ENCODE results near the gene DOCK9. TPM values are rescaled to one million over a fixed set of nuclear protein-coding genes. Genes with fewer than 3 reads are reported as not detected.

DOCK9 gene, protein sequence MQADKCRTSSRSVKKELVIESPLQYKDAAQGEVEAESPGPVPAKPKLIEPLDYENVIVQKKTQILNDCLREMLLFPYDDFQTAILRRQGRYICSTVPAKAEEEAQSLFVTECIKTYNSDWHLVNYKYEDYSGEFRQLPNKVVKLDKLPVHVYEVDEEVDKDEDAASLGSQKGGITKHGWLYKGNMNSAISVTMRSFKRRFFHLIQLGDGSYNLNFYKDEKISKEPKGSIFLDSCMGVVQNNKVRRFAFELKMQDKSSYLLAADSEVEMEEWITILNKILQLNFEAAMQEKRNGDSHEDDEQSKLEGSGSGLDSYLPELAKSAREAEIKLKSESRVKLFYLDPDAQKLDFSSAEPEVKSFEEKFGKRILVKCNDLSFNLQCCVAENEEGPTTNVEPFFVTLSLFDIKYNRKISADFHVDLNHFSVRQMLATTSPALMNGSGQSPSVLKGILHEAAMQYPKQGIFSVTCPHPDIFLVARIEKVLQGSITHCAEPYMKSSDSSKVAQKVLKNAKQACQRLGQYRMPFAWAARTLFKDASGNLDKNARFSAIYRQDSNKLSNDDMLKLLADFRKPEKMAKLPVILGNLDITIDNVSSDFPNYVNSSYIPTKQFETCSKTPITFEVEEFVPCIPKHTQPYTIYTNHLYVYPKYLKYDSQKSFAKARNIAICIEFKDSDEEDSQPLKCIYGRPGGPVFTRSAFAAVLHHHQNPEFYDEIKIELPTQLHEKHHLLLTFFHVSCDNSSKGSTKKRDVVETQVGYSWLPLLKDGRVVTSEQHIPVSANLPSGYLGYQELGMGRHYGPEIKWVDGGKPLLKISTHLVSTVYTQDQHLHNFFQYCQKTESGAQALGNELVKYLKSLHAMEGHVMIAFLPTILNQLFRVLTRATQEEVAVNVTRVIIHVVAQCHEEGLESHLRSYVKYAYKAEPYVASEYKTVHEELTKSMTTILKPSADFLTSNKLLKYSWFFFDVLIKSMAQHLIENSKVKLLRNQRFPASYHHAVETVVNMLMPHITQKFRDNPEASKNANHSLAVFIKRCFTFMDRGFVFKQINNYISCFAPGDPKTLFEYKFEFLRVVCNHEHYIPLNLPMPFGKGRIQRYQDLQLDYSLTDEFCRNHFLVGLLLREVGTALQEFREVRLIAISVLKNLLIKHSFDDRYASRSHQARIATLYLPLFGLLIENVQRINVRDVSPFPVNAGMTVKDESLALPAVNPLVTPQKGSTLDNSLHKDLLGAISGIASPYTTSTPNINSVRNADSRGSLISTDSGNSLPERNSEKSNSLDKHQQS (N-terminal part only)
- total RNA-seq: 100 to 1,000 TPM; 121 to 240 (median 200) TPM

DNA sequence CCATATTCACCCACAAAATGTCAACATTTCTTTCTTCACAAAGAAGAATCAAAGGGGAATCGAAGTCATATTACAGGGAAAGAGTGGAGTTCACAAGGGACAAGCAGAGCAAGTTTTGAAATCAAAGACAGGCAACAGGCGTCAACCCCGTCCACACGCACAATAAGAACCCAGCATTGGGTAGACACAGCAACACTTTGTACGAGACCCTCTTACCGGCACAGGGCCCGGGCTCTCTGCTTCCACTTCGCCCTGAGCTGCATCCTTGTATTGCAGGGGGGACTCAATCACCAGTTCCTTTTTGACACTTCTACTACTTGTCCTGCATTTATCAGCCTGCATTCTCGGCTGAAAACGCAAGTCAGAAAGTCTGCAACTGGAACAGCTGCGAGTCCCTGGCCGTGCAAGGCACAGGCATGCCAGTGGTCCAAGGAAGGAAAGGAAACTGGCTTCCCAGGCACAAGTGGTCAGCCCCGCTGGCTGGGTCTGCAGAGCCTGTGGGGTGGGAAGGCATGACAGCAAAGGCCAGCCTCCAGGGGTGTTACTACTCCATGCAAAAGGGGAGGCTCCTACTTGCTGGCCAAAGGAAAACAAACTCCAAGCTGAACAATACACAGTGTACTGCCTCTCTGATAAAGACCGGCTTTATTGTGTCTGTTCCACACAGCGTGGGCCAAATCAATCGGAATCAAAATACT, at the start of gene DOCK9:
TSS of gene DOCK9 (minus strand) at position 497 of the 698 bp plus-strand sequence. CDS start at position 342, 155 bp downstream.
- H3K9me3 ChIP-seq: no peaks in the 10 kb centered on the region
- peaks cover 43% of the 10 kb centered on the region for H3K4me1 ChIP-seq
- peak within 1 kb of the TSS; percentile 75 for H3K27ac ChIP-seq
- TF ChIP-seq POLR2AphosphoS5 (IDR thresholded peaks at IDR 0.05): peak in 1 of 3 donors; percentile 35
- TF ChIP-seq, protein P1, sequence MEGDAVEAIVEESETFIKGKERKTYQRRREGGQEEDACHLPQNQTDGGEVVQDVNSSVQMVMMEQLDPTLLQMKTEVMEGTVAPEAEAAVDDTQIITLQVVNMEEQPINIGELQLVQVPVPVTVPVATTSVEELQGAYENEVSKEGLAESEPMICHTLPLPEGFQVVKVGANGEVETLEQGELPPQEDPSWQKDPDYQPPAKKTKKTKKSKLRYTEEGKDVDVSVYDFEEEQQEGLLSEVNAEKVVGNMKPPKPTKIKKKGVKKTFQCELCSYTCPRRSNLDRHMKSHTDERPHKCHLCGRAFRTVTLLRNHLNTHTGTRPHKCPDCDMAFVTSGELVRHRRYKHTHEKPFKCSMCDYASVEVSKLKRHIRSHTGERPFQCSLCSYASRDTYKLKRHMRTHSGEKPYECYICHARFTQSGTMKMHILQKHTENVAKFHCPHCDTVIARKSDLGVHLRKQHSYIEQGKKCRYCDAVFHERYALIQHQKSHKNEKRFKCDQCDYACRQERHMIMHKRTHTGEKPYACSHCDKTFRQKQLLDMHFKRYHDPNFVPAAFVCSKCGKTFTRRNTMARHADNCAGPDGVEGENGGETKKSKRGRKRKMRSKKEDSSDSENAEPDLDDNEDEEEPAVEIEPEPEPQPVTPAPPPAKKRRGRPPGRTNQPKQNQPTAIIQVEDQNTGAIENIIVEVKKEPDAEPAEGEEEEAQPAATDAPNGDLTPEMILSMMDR (IDR thresholded peaks at IDR 0.05): no peak
- H3K4me3 ChIP-seq: peak within 1 kb of the TSS; percentile 49
- H3K36me3 ChIP-seq: no peaks in the 10 kb centered on the region
- 41% methylated on average over 16 of the region's 16 CpGs for WGBS
- H3K27me3 ChIP-seq: no peaks in the 10 kb centered on the region
- peak in 1 of 2 donors; percentile 75 for DNase-seq (ENCODE audit: low spot score in 2 of 2)

DNA sequence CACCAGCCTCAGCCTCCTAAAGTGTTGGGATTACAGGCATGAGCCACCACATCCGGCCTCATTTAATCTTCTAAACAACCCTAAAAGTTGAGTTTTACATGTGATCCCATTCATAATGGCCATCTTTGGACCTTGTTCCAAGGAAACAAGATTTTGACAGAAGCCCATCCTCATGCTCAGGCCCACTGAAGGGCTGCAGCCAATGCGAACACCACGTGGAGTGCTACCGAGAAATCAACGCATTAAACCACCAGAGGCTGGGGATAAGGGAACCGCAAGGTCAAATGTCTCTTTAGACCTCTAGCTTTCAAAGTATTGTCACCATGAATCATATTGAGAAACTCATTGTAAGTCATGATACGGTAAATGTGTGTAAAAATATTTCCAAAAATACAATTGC, 49.4 kb upstream of the DOCK9 start:
- Histone ChIP-seq H3K36me3 (no peaks in the 10 kb centered on the region), H3K4me1 (peaks cover 25% of the 10 kb centered on the region), H3K4me3 (no peak overlapping the region), H3K9me3 (no peaks in the 10 kb centered on the region), H3K27ac (no peak overlapping the region), H3K27me3 (no peaks in the 10 kb centered on the region)
- 88% methylated on average over 7 of the region's 7 CpGs for WGBS
- DNase-seq (ENCODE audit: low spot score in 2 of 2): no peak
- TF ChIP-seq POLR2A (IDR thresholded peaks at IDR 0.05) (no peak), EP300 (IDR thresholded peaks at IDR 0.05) (no peak), POLR2AphosphoS5 (IDR thresholded peaks at IDR 0.05) (no peak)
- TF ChIP-seq, protein P1 (IDR thresholded peaks at IDR 0.05): no peak

DNA sequence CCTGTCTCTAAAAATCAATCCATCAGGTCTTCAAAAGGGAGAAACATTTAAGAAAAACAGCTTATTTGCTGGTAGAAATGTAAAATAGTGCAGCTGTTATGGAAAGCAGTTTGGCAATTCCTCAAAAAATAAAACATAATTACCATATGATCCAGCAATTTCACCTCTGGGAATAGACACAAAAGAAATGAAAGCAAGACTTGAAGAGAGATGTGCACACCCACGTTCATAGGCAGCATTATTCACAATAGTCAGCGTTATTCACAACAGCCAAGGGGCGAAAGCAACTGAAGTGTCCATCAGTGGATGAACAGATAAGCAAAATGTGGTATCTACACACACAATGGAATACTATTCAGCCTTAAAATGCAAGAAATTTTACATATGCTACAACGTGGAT, 45.1 kb upstream of the DOCK9 start:
- DNase-seq (ENCODE audit: low spot score in 2 of 2): no peak
- H3K27me3 ChIP-seq: no peaks in the 10 kb centered on the region
- TF ChIP-seq EP300 (IDR thresholded peaks at IDR 0.05) (no peak), POLR2A (IDR thresholded peaks at IDR 0.05) (no peak), POLR2AphosphoS5 (IDR thresholded peaks at IDR 0.05) (no peak)
- TF ChIP-seq, protein P1 (IDR thresholded peaks at IDR 0.05): no peak
- 38% methylated on average over 4 of the region's 4 CpGs for WGBS
- no peaks in the 10 kb centered on the region for H3K9me3 ChIP-seq
- H3K4me1 ChIP-seq: peaks cover 19% of the 10 kb centered on the region
- no peaks in the 10 kb centered on the region for H3K36me3 ChIP-seq
- H3K27ac ChIP-seq: no peak overlapping the region
- no peak overlapping the region for H3K4me3 ChIP-seq

DNA sequence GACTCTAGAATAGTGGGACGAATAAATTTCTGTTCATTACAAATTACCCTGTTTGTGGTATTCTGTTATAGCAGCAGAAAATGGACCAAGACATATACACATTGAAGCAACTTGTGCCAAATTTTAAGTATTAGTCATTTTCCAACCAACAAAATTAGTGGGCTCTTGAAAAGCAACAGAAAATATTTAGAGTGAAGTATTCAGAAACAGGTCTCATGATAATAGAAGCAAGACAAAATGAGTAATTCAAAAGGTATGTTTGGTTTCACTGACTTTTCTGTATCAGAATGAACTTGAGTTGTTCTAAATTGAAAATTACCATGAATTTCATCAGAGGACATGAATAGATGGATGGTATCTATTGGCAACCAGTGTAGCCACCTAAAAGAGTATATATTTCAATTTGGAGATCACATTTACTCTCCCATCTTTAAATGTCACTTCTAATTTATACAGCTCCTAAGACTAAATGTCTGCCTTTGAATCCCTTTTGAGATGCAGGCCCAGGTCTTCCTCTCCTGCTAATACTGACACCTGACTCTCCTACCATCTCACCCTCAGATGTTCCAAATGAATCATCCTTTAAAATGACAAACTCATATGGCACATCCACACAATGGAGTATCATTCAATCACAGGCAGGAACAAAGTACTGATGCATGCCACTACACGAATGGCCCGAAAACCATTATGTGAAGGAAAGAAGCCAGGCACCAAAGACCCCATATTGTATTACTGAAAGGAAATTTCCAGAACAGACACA, 40.7 kb upstream of the DOCK9 start:
- H3K36me3 ChIP-seq: no peaks in the 10 kb centered on the region
- no peak overlapping the region for H3K27ac ChIP-seq
- no peak for TF ChIP-seq POLR2A (IDR thresholded peaks at IDR 0.05)
- no peak for TF ChIP-seq EP300 (IDR thresholded peaks at IDR 0.05)
- TF ChIP-seq, protein P1 (IDR thresholded peaks at IDR 0.05): no peak
- no peak for TF ChIP-seq POLR2AphosphoS5 (IDR thresholded peaks at IDR 0.05)
- H3K4me3 ChIP-seq: no peak overlapping the region
- peaks cover 31% of the 10 kb centered on the region for H3K4me1 ChIP-seq
- DNase-seq (ENCODE audit: low spot score in 2 of 2): no peak
- no peaks in the 10 kb centered on the region for H3K9me3 ChIP-seq
- no peaks in the 10 kb centered on the region for H3K27me3 ChIP-seq
- WGBS: 95% methylated on average over 3 of the region's 3 CpGs

All from suprapubic skin (tissue), 4 donors.